Mammary epithelial cell (primary cell): ENCODE data around the gene ABCD3.

Source experiments
- EZH2 ChIP-seq: IDR thresholded peaks from 2 replicates; pipeline ENCODE4 v1.6.1; 2012; ENCODE audit warnings: low read length, inconsistent platforms, borderline replicate concordance
- TF ChIP-seq, protein P1 (sequence below), 2 donors: IDR thresholded peaks in 1 of 2; conservative IDR thresholded peaks in 1 of 2; 2 replicates each; pipeline ENCODE4 v1.5.1; 2011 to 2012; ENCODE audit warnings: inconsistent platforms in 2 of 2, low read length in 2 of 2, mild to moderate bottlenecking in 2 of 2, control low read depth in 1 of 2, low read depth in 1 of 2; ENCODE audit not compliant: insufficient read depth in 1 of 2; ENCODE audit errors: extremely low read depth in 1 of 2

DNA sequence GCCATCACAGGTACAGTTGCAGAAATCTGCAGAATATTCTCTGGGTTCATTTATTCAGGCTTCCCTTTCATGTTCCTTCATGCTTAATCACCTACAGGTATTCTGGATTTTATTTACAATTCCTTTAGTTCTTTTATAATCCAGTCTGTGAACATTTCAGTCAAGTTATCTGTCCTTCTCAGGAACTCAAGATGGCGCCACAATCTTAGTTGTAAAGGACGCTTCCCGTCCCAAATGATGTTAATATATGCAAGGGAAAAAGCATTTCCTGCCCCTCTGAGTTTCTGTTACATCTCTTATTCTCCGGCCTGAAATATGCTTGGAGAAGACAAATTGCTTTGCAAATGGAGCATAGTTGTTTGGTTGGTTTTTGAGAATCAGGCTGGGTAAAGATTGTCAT, 104.1 kb downstream of the ABCD3 start:
- TF ChIP-seq, protein P1, sequence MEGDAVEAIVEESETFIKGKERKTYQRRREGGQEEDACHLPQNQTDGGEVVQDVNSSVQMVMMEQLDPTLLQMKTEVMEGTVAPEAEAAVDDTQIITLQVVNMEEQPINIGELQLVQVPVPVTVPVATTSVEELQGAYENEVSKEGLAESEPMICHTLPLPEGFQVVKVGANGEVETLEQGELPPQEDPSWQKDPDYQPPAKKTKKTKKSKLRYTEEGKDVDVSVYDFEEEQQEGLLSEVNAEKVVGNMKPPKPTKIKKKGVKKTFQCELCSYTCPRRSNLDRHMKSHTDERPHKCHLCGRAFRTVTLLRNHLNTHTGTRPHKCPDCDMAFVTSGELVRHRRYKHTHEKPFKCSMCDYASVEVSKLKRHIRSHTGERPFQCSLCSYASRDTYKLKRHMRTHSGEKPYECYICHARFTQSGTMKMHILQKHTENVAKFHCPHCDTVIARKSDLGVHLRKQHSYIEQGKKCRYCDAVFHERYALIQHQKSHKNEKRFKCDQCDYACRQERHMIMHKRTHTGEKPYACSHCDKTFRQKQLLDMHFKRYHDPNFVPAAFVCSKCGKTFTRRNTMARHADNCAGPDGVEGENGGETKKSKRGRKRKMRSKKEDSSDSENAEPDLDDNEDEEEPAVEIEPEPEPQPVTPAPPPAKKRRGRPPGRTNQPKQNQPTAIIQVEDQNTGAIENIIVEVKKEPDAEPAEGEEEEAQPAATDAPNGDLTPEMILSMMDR (conservative IDR thresholded peaks at IDR 0.05 in 1 of 2, IDR thresholded peaks at IDR 0.05 in 1 of 2; ENCODE audit: extremely low read depth in 1 of 2, insufficient read depth in 1 of 2, low read depth in 1 of 2, low read length in 2 of 2), result peak; percentile 43 to 57
- no peak for TF ChIP-seq EZH2
